ENCODE results near the gene NDUFB3. TPM values are rescaled to one million over a fixed set of nuclear protein-coding genes. Genes with fewer than 3 reads are reported as not detected.
A peak's percentile ranks its signal among the peaks of the same experiment; 100 is the strongest.
"Not testable (repeated sequence)": the region's sequence is repeated elsewhere in the genome, so short reads cannot be mapped to it uniquely, and the experiment has no call there.

The NDUFB3 gene
- total RNA-seq, 2 experiments from 2014 or later = 126 to 150 TPM

GRCh38 chr2:201116959-201117734 is 45.3 kb downstream of the NDUFB3 start:
- H3K4me1 Mint-ChIP-seq = peaks cover 31% of the 10 kb centered on the region
- ChIA-PET POLR2A (interaction anchor here (0.6 to 2.5 kb wide), 9 partner anchors 18 to 404 kb away, joined by 3 to 14 read pairs (median 4); partner anchors contain the start of genes CASP10 and CLK1), CTCF (interaction anchor here (0.6 to 4.0 kb wide), 25 partner anchors 8 to 1061 kb away, joined by 3 to 31 read pairs (median 5); partner anchors contain the start of genes CASP10, NIF3L1, ORC2 and STRADB)
- no peaks in the 10 kb centered on the region for H3K27me3 Mint-ChIP-seq
- peak overlapping the region; percentile 98 for H3K4me3 Mint-ChIP-seq
- H3K36me3 Mint-ChIP-seq (ENCODE audit: low read depth) = peaks cover 33% of the 10 kb centered on the region
- no peak for DNase-seq
- intact Hi-C loops (cut with DNase I, micrococcal nuclease) = loop anchor here (1.0 to 5.0 kb wide), 9 partner anchors 46 to 404 kb away; partner anchors contain the start of genes HYCC2 (in 2 of the 2), BZW1 (in 1 of the 2), CASP10 (in 1 of the 2) and CLK1 (in 1 of the 2)
- H3K9me3 Mint-ChIP-seq (ENCODE audit: low read depth) = no peaks in the 10 kb centered on the region
- peak overlapping the region; percentile 100 for H3K27ac Mint-ChIP-seq
- ATAC-seq = peak; percentile 35

GRCh38 chr2:201117735-201118094 is 45.9 kb downstream of the NDUFB3 start:
- DNase-seq (peak; percentile 75), ATAC-seq (peak; percentile 15)
- not testable (repeated sequence) for H3K27me3 Mint-ChIP-seq; H3K9me3 Mint-ChIP-seq (ENCODE audit: low read depth)
- Mint-ChIP-seq H3K4me3 (peak overlapping the region; percentile 98), H3K27ac (peak overlapping the region; percentile 100), H3K4me1 (peaks cover 36% of the 10 kb centered on the region), H3K36me3 (ENCODE audit: low read depth) (peaks cover 38% of the 10 kb centered on the region)
- ChIA-PET CTCF (interaction anchor here (0.6 to 4.0 kb wide), 23 partner anchors 8 to 1061 kb away, joined by 3 to 31 read pairs (median 5); partner anchors contain the start of genes CASP10, NIF3L1, ORC2 and STRADB), POLR2A (interaction anchor here (0.6 to 2.5 kb wide), 9 partner anchors 17 to 404 kb away, joined by 3 to 14 read pairs (median 4); partner anchors contain the start of genes CASP10 and CLK1)
- intact Hi-C loops (cut with DNase I, micrococcal nuclease) = loop anchor here (1.0 to 5.0 kb wide), 10 partner anchors 10 to 405 kb away; partner anchors contain the start of genes NIF3L1 (in 2 of the 2), PPIL3 (in 2 of the 2), CASP10 (in 1 of the 2) and CLK1 (in 1 of the 2)

DNA sequence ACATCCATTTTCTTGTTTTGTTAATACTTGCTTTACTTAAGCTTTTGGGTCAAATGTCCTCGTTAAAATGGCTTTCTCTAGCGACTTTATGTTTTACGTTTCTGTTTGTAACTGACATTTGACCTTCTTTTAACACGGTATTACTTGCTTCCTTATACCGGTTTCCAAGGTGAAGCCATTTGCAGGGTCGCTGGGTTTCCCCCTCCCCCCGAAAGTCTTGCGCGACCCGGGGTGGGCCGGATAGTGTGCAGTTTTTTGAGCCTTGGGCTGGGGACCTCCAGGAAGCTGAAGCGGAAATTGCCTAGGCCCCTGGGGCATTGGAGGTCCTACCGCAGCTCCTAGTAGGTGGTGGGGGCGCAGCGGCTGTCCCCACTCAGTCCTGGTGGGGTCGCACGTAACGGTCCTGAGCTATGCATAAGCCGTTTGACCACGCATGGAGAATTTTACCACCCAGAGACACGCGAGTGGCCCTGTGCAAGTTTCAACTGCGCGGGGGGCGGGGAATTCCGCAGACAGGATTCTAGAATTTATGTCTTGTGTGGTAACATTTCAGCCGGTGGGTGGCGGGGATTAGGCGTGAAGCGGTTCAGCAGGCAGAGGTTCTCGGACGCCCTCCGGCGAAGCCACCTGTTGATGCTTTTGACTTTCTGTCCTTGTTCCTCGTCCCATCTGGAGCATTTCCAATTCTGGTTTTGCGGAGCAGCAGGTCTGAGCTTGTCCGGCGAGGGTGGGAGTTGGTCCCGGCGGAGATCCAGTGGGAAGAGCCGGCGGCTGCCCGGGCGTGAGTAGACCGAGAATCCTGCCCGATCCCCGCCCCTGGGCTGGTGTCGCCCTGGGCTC is 46.5 kb downstream of the NDUFB3 start:
- Mint-ChIP-seq H3K27ac (peak overlapping the region; percentile 100), H3K4me3 (peak overlapping the region; percentile 98), H3K27me3 (no peaks in the 10 kb centered on the region), H3K36me3 (ENCODE audit: low read depth) (peaks cover 44% of the 10 kb centered on the region), H3K9me3 (ENCODE audit: low read depth) (no peaks in the 10 kb centered on the region), H3K4me1 (peaks cover 42% of the 10 kb centered on the region)
- ATAC-seq (peak; percentile 37), DNase-seq (peak; percentile 94)
- POLR2A ChIA-PET = interaction anchor here (0.6 to 2.5 kb wide), 8 partner anchors 16 to 405 kb away, joined by 3 to 14 read pairs (median 4); partner anchors contain the start of genes CASP10 and CLK1
- CTCF ChIA-PET = interaction anchor here (0.6 to 4.0 kb wide), 20 partner anchors 17 to 333 kb away, joined by 3 to 31 read pairs (median 5); partner anchors contain the start of genes CASP10, NIF3L1, ORC2 and STRADB
- intact Hi-C loops (cut with DNase I, micrococcal nuclease) = loop anchor here (1.0 to 5.0 kb wide), 5 partner anchors 9 to 229 kb away; partner anchors contain the start of genes NIF3L1 (in 2 of the 2), PPIL3 (in 2 of the 2) and CASP10 (in 1 of the 2)

DNA sequence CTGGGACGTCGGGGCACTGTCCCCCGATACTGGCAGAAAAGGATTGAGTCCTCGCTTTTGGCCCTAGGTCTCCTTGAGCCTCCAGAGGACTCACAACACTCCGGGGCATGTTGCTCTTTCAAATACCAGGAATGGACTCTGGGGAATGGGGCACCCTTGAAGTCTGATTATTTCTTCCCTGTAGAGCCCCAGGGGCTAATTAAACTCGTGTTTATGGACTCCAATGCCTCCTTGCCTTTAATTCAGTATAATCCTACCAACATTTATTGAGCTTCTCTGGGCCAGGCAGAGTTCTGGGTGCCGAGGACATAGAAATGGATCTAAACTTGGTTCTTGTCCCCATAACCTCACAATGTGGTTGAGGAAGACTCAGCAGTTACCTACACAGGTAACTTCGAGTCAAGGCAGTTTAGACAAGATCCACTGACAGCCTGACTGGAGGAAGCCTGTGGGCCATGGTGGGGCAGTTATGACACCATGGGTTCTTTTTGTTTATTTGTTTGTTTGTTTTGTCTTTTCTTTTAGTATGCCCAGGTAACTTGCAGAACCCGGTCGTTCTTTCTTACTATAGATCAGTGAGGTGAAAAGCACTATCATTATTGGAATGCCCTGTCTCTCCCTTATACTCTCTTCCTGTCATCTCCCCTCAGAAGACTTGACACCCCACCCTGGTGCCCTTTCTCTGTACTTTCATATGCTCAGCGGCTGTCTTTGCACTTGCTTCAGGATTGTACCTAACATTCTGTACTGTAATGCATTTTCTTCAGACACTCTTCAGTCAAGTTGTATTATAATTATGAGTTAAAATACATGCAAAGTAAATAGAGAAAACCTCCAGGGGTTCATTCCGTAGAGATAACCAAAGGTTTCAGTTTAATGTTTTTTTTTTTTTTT is 47.4 kb downstream of the NDUFB3 start:
- Mint-ChIP-seq H3K4me1 (peaks cover 47% of the 10 kb centered on the region), H3K9me3 (ENCODE audit: low read depth) (no peaks in the 10 kb centered on the region), H3K27ac (peak overlapping the region; percentile 100), H3K36me3 (ENCODE audit: low read depth) (peaks cover 51% of the 10 kb centered on the region), H3K4me3 (peak overlapping the region; percentile 98), H3K27me3 (no peaks in the 10 kb centered on the region)
- intact Hi-C loops (cut with DNase I, micrococcal nuclease) = loop anchor here (1.0 to 5.0 kb wide), 5 partner anchors 8 to 230 kb away; partner anchors contain the start of genes NIF3L1 (in 2 of the 2), PPIL3 (in 2 of the 2) and CASP10 (in 1 of the 2)
- ChIA-PET CTCF (interaction anchor here (0.6 to 4.0 kb wide), 5 partner anchors 50 to 1262 kb away, joined by 3 to 31 read pairs (median 8); partner anchors contain the start of gene CASP10), POLR2A (interaction anchor here (0.5 to 1.3 kb wide), 2 partner anchors 32 to 255 kb away, joined by 4 read pairs; partner anchors contain the start of gene CLK1)
- no peak for DNase-seq
- ATAC-seq = peak; percentile 3

DNA sequence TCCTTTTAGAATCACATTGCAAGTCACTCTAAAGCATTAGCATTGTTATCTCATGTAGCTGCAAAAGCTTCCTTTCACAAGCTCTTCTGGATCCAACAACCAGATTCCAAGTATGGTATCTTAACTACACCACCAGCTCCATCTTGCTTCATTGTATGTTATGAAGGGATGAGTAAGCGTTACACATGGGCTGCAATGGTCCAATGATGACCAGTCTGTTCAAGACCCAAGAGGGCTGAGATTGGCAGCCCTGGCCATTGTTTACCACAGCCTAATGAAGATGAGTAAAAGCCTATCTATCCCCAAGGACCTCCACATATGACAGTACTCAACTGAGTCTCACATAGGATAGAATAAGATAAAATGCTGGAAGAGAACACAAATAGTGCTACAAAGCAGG is 50.5 kb downstream of the NDUFB3 start:
- ChIA-PET CTCF (interaction anchor here (0.8 to 1.4 kb wide), 5 partner anchors 9 to 110 kb away, joined by 3 to 6 read pairs (median 3); no protein-coding TSS in a partner anchor), POLR2A (interaction anchor here (0.8 to 1.4 kb wide), 3 partner anchors 9 to 258 kb away, joined by 4 to 5 read pairs (median 4); partner anchors contain the start of gene CLK1)
- H3K36me3 Mint-ChIP-seq (ENCODE audit: low read depth) = peaks cover 63% of the 10 kb centered on the region
- H3K27me3 Mint-ChIP-seq = no peaks in the 10 kb centered on the region
- peaks cover 60% of the 10 kb centered on the region for H3K4me1 Mint-ChIP-seq
- ATAC-seq = no peak
- no peak for DNase-seq
- H3K9me3 Mint-ChIP-seq (ENCODE audit: low read depth) = no peaks in the 10 kb centered on the region
- H3K4me3 Mint-ChIP-seq = peak overlapping the region; percentile 98
- intact Hi-C loops (cut with DNase I, micrococcal nuclease) = no loop called here
- H3K27ac Mint-ChIP-seq = peak overlapping the region; percentile 100

DNA sequence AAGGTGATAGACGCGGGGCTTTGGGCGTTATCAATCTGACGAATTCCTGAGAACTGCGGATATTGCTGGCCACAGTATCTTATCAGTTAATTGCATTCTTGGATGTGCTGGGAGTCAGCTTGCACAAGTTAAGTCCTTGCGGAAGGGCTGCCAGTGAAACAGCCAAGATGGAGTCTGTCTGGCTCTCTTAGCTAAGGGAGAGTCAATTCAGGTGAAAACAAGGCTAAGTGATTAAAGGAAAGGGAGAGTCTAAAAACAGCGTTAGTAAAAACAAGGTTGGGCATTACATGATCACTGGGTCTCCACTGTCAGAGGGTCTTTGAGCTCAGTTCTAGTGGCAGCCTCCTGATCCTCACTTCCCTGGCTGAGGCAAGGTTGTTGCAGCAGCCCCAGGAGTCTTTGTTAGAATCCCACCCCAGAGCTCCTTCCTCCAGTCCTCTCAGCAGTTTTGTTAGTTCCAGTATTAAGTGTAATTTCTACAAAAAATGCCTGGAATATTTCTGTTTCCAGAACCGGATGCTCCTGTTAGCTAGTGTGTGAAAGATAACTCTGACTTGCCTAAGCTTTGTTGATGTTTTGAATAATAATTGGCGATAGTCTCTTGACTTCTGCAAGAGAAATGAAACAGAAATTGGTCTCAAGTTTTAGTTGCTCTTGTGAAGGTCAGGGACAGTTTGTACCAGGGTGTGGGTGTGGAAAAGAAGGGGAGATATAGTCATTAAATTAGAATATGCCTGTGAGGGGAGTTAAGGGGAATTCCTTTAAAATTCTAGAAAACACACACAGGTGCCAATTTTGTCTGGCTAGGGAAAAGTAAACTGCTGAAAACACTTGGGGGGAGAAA is 54.7 kb downstream of the NDUFB3 start:
- H3K36me3 Mint-ChIP-seq (ENCODE audit: low read depth) = peaks cover 67% of the 10 kb centered on the region
- ATAC-seq = peak; percentile 6
- H3K9me3 Mint-ChIP-seq (ENCODE audit: low read depth) = no peaks in the 10 kb centered on the region
- ChIA-PET POLR2A (interaction anchor here (0.7 to 1.3 kb wide), 6 partner anchors 9 to 262 kb away, joined by 3 to 7 read pairs (median 4); partner anchors contain the start of gene CLK1), CTCF (interaction anchor here (0.6 to 2.0 kb wide), 11 partner anchors 9 to 259 kb away, joined by 3 to 5 read pairs (median 4); partner anchors contain the start of gene CASP10)
- peak overlapping the region; percentile 98 for H3K4me3 Mint-ChIP-seq
- intact Hi-C loops (cut with DNase I, micrococcal nuclease) = loop anchor here (1.0 to 2.0 kb wide), 5 partner anchors 8 to 414 kb away; partner anchors contain the start of genes CASP10 (in 1 of the 2) and CASP8 (in 1 of the 2)
- H3K27me3 Mint-ChIP-seq = no peaks in the 10 kb centered on the region
- peak; percentile 47 for DNase-seq
- peaks cover 76% of the 10 kb centered on the region for H3K4me1 Mint-ChIP-seq
- peak overlapping the region; percentile 93 for H3K27ac Mint-ChIP-seq

GRCh38 chr2:201127152-201127511 is 55.3 kb downstream of the NDUFB3 start:
- CTCF ChIA-PET = interaction anchor here (0.7 to 2.0 kb wide), 9 partner anchors 8 to 58 kb away, joined by 3 to 5 read pairs (median 4); partner anchors contain the start of gene CASP10
- POLR2A ChIA-PET = interaction anchor here (0.7 to 1.3 kb wide), 3 partner anchors 8 to 263 kb away, joined by 3 to 7 read pairs (median 4); partner anchors contain the start of gene CLK1
- Mint-ChIP-seq H3K36me3 (ENCODE audit: low read depth) (peaks cover 67% of the 10 kb centered on the region), H3K4me1 (peaks cover 73% of the 10 kb centered on the region), H3K27ac (peak overlapping the region; percentile 93), H3K4me3 (peak overlapping the region; percentile 98), H3K27me3 (no peaks in the 10 kb centered on the region), H3K9me3 (ENCODE audit: low read depth) (no peaks in the 10 kb centered on the region)
- ATAC-seq (no peak), DNase-seq (no peak)
- intact Hi-C loops (cut with DNase I, micrococcal nuclease) = loop anchor here (1.0 to 2.0 kb wide), 5 partner anchors 9 to 414 kb away; partner anchors contain the start of genes CASP10 (in 1 of the 2) and CASP8 (in 1 of the 2)

- intact Hi-C loops (cut with DNase I, micrococcal nuclease) = loop anchor here (1.0 to 2.0 kb wide), 5 partner anchors 9 to 415 kb away; partner anchors contain the start of genes CASP10 (in 1 of the 2) and CASP8 (in 1 of the 2)
- peaks cover 67% of the 10 kb centered on the region for H3K36me3 Mint-ChIP-seq (ENCODE audit: low read depth)
- H3K9me3 Mint-ChIP-seq (ENCODE audit: low read depth) = no peaks in the 10 kb centered on the region
- H3K27ac Mint-ChIP-seq = peak overlapping the region; percentile 93
- ChIA-PET CTCF (interaction anchor here (0.7 to 2.0 kb wide), 4 partner anchors 17 to 58 kb away, joined by 3 to 5 read pairs (median 4); no protein-coding TSS in a partner anchor), POLR2A (interaction anchor here (0.7 to 1.3 kb wide), 2 partner anchors 8 to 222 kb away, joined by 3 to 7 read pairs; no protein-coding TSS in a partner anchor)
- peak; percentile 37 for ATAC-seq
- peak overlapping the region; percentile 98 for H3K4me3 Mint-ChIP-seq
- peak; percentile 75 for DNase-seq
- H3K27me3 Mint-ChIP-seq = no peaks in the 10 kb centered on the region
- H3K4me1 Mint-ChIP-seq = peaks cover 72% of the 10 kb centered on the region
Measured at GRCh38 chr2:201127570-201127969, 55.8 kb downstream of the NDUFB3 start.

Data from activated CD4-positive, alpha-beta T cell treated with anti-CD3 and anti-CD28 coated beads for 36 hours (primary cell).